ENCODE results near the gene NUBPL.

Gene NUBPL

DNA sequence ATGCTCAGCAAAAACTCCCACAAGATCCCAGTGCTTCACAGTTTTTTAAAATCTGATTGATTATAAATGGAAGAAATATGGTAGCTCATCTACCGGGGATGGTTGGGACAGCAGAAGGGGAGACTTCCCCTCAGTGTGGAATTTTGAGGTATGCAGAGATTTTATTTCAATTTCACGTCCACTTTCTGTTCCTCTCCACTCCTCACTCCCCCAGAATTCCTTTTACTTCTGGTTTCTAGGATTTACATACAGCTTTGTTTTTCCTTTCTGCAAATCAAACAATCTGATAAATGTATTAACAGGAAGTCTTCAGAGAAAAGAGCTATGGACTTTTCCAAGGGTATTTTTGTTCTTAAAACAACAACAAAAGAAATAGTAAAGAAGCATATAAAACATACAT is 334.4 kb downstream of the NUBPL start:
- Histone ChIP-seq H3K36me3 (ENCODE audit: control insufficient read depth in 1 of 2, insufficient read depth in 2 of 2, low read length in 2 of 2) (no peaks in the 10 kb centered on the region), H2BK5ac (ENCODE audit: low read depth, low read length, poor library complexity) (no peak overlapping the region), H4K8ac (ENCODE audit: low read depth, low read length) (no peak overlapping the region), H3K9ac (ENCODE audit: low read length) (no peak overlapping the region), H2BK12ac (ENCODE audit: low read length) (no peak overlapping the region), H3K14ac (ENCODE audit: low read length) (no peak overlapping the region), H3K79me1 (ENCODE audit: low read length) (no peaks in the 10 kb centered on the region), H3K4me2 (ENCODE audit: low read length) (no peak overlapping the region), H3K79me2 (ENCODE audit: control insufficient read depth, insufficient read depth, low read length, poor library complexity) (no peaks in the 10 kb centered on the region), H3K23ac (ENCODE audit: low read length) (no peak overlapping the region), H3K4ac (ENCODE audit: low read depth, low read length) (no peak overlapping the region), H3K27ac (ENCODE audit: low read depth, low read length) (no peak overlapping the region), H3K18ac (ENCODE audit: low read length) (no peak overlapping the region), H4K12ac (ENCODE audit: low read depth, low read length) (no peak overlapping the region), H4K91ac (ENCODE audit: low read depth, low read length) (no peak overlapping the region), H3K4me1 (ENCODE audit: control insufficient read depth in 1 of 2, insufficient read depth in 2 of 2, low read length in 2 of 2) (peaks cover 5 to 12% of the 10 kb centered on the region in 2 experiments), H2BK120ac (ENCODE audit: insufficient read depth, low read length, poor library complexity) (no peak overlapping the region), H3K4me3 (ENCODE audit: low read depth, low read length) (no peak overlapping the region), H3K9me3 (ENCODE audit: insufficient read depth, low read depth, low read length) (no peaks in the 10 kb centered on the region), H2AK5ac (ENCODE audit: low read length) (no peak overlapping the region), H3K27me3 (ENCODE audit: insufficient read depth, low read length) (no peaks in the 10 kb centered on the region), H2AFZ (ENCODE audit: insufficient read depth, low read length, poor library complexity) (no peak overlapping the region)
- WGBS (ENCODE audit: extremely low coverage, insufficient coverage, insufficient read length), result no CpG with 5 or more reads among the region's 2 CpGs
- DNase-seq, result no peak

DNA sequence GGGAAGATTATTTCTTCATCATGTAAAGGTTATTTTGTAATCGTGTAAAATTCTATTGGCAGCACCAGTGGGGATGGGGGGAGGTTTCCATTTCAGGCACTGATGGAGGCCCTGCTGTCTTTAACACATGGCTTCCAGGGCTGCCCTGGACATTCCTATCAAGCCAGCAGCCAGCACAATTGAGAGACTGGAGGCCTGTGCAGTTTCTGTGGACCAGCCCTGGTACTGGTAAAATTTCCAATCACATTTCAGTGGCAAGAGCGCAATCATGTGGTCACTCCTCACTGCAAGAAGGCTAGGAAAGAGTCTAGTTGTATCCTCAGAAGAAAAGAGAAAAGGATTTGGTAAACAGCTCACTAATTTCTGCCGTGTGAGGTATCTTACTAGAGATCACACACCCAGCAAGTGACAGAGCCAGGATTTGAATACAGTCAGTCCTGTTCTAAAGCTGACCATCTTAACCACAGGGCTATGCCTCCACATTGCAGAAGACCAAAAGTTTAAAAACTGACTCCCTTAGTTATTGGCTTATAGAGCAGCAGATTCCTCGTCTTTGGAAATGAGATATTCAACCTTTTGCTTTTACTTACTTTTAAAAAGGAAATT is 336.5 kb downstream of the NUBPL start:
- Histone ChIP-seq H4K91ac (ENCODE audit: low read depth, low read length) (no peak overlapping the region), H3K18ac (ENCODE audit: low read length) (no peak overlapping the region), H2BK12ac (ENCODE audit: low read length) (no peak overlapping the region), H3K4me1 (ENCODE audit: control insufficient read depth in 1 of 2, insufficient read depth in 2 of 2, low read length in 2 of 2) (peaks cover 5 to 19% of the 10 kb centered on the region in 2 experiments), H2AK5ac (ENCODE audit: low read length) (no peak overlapping the region), H3K4ac (ENCODE audit: low read depth, low read length) (no peak overlapping the region), H4K8ac (ENCODE audit: low read depth, low read length) (no peak overlapping the region), H2BK5ac (ENCODE audit: low read depth, low read length, poor library complexity) (no peak overlapping the region), H3K79me1 (ENCODE audit: low read length) (no peaks in the 10 kb centered on the region), H4K12ac (ENCODE audit: low read depth, low read length) (no peak overlapping the region), H3K36me3 (ENCODE audit: control insufficient read depth in 1 of 2, insufficient read depth in 2 of 2, low read length in 2 of 2) (no peaks in the 10 kb centered on the region), H3K9ac (ENCODE audit: low read length) (no peak overlapping the region), H3K4me2 (ENCODE audit: low read length) (no peak overlapping the region), H3K9me3 (ENCODE audit: insufficient read depth, low read depth, low read length) (no peaks in the 10 kb centered on the region), H3K79me2 (ENCODE audit: control insufficient read depth, insufficient read depth, low read length, poor library complexity) (no peaks in the 10 kb centered on the region), H3K23ac (ENCODE audit: low read length) (no peak overlapping the region), H3K27ac (ENCODE audit: low read depth, low read length) (no peak overlapping the region), H2AFZ (ENCODE audit: insufficient read depth, low read length, poor library complexity) (no peak overlapping the region), H3K14ac (ENCODE audit: low read length) (no peak overlapping the region), H3K4me3 (ENCODE audit: low read depth, low read length) (no peak overlapping the region), H2BK120ac (ENCODE audit: insufficient read depth, low read length, poor library complexity) (no peak overlapping the region), H3K27me3 (ENCODE audit: insufficient read depth, low read length) (no peaks in the 10 kb centered on the region)
- DNase-seq, result no peak
- WGBS (ENCODE audit: extremely low coverage, insufficient coverage, insufficient read length), result no CpG with 5 or more reads among the region's 4 CpGs

DNA sequence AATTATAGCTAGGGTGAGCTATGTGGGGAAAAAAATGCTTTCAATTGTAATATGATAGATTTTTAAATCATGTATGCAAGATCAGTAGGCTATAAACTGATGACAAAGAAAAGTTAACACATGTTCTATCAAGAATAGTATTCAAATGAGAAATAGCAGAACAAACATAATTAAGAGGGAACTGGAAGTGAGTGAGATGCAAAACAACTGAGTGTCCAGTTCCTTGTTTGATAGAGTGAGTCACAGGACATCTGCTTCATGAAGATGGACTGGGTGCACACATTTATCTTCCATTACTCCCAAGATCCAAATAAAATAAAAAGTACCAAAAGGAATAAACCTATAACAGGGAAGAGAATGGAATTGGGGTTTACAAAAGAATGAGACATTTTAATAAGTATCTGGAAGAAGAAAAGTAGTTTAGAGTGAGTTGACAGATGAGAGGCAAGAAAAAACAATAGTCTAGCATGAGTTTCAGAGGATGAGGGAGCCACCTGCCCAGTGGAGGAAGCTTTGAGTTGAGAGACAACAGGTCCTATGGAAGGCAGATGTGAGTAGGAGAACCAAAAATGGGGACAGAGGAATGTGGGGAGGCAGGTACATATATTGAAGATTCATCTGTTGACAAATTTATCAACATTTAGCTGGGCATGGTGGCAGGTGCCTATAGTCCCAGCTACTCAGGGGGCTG is 337.8 kb downstream of the NUBPL start:
- no peaks in the 10 kb centered on the region for H3K36me3 ChIP-seq (ENCODE audit: control insufficient read depth in 1 of 2, insufficient read depth in 2 of 2, low read length in 2 of 2)
- H3K4me3 ChIP-seq (ENCODE audit: low read depth, low read length), result no peak overlapping the region

DNA sequence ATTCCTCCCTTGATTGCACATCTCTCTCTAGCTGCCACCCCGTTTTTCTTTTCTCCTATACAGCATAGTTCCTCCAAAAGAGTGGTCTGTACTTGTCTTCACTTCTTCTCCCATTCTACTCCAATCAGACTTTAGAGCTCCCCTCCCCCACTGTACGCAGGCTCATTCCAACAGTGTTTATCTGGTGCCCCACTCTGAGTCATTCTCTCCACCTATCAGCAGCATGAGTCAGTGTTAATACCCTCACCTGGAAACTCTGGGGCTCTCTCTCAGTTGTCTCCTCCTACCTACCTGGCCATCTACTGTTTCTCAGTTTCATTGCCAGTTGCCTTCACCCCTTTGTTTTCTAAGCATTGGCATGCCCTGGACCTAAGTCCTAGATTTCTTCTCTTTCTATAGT is 340.8 kb downstream of the NUBPL start:
- H3K4me1 ChIP-seq (ENCODE audit: control insufficient read depth in 1 of 2, insufficient read depth in 2 of 2, low read length in 2 of 2), result peaks cover 0 to 7% of the 10 kb centered on the region in 2 experiments
- H2BK120ac ChIP-seq (ENCODE audit: insufficient read depth, low read length, poor library complexity), result no peak overlapping the region
- H3K9ac ChIP-seq (ENCODE audit: low read length), result no peak overlapping the region
- no peak overlapping the region for H3K4ac ChIP-seq (ENCODE audit: low read depth, low read length)
- H2AFZ ChIP-seq (ENCODE audit: insufficient read depth, low read length, poor library complexity), result no peak overlapping the region
- no peak overlapping the region for H3K4me3 ChIP-seq (ENCODE audit: low read depth, low read length)
- no peak overlapping the region for H3K18ac ChIP-seq (ENCODE audit: low read length)
- no peaks in the 10 kb centered on the region for H3K27me3 ChIP-seq (ENCODE audit: insufficient read depth, low read length)
- H3K79me1 ChIP-seq (ENCODE audit: low read length), result no peaks in the 10 kb centered on the region
- no peaks in the 10 kb centered on the region for H3K9me3 ChIP-seq (ENCODE audit: insufficient read depth, low read depth, low read length)
- no peak overlapping the region for H4K12ac ChIP-seq (ENCODE audit: low read depth, low read length)
- WGBS (ENCODE audit: extremely low coverage, insufficient coverage, insufficient read length), result no CpG with 5 or more reads among the region's 2 CpGs
- H3K36me3 ChIP-seq (ENCODE audit: control insufficient read depth in 1 of 2, insufficient read depth in 2 of 2, low read length in 2 of 2), result no peaks in the 10 kb centered on the region
- no peaks in the 10 kb centered on the region for H3K79me2 ChIP-seq (ENCODE audit: control insufficient read depth, insufficient read depth, low read length, poor library complexity)
- DNase-seq, result peak; percentile 18 to 38
- H3K27ac ChIP-seq (ENCODE audit: low read depth, low read length), result no peak overlapping the region
- no peak overlapping the region for H2AK5ac ChIP-seq (ENCODE audit: low read length)
- peak overlapping the region; percentile 37 for H4K8ac ChIP-seq (ENCODE audit: low read depth, low read length)
- no peak overlapping the region for H3K23ac ChIP-seq (ENCODE audit: low read length)
- no peak overlapping the region for H2BK5ac ChIP-seq (ENCODE audit: low read depth, low read length, poor library complexity)
- no peak overlapping the region for H4K91ac ChIP-seq (ENCODE audit: low read depth, low read length)
- no peak overlapping the region for H2BK12ac ChIP-seq (ENCODE audit: low read length)
- H3K14ac ChIP-seq (ENCODE audit: low read length), result no peak overlapping the region
- no peak overlapping the region for H3K4me2 ChIP-seq (ENCODE audit: low read length)

More for the DNA sequence above, 337.8 kb downstream of the NUBPL start:
- Histone ChIP-seq H2BK120ac (ENCODE audit: insufficient read depth, low read length, poor library complexity) (no peak overlapping the region), H3K4me1 (ENCODE audit: control insufficient read depth in 1 of 2, insufficient read depth in 2 of 2, low read length in 2 of 2) (peaks cover 0 to 11% of the 10 kb centered on the region in 2 experiments), H2AFZ (ENCODE audit: insufficient read depth, low read length, poor library complexity) (no peak overlapping the region), H3K23ac (ENCODE audit: low read length) (no peak overlapping the region), H3K79me1 (ENCODE audit: low read length) (no peaks in the 10 kb centered on the region), H2BK5ac (ENCODE audit: low read depth, low read length, poor library complexity) (no peak overlapping the region), H3K14ac (ENCODE audit: low read length) (no peak overlapping the region), H3K79me2 (ENCODE audit: control insufficient read depth, insufficient read depth, low read length, poor library complexity) (no peaks in the 10 kb centered on the region), H4K12ac (ENCODE audit: low read depth, low read length) (no peak overlapping the region), H3K27me3 (ENCODE audit: insufficient read depth, low read length) (no peaks in the 10 kb centered on the region), H3K4ac (ENCODE audit: low read depth, low read length) (no peak overlapping the region), H3K9ac (ENCODE audit: low read length) (no peak overlapping the region), H2BK12ac (ENCODE audit: low read length) (no peak overlapping the region), H3K18ac (ENCODE audit: low read length) (no peak overlapping the region), H3K9me3 (ENCODE audit: insufficient read depth, low read depth, low read length) (no peaks in the 10 kb centered on the region), H4K8ac (ENCODE audit: low read depth, low read length) (no peak overlapping the region), H3K4me2 (ENCODE audit: low read length) (no peak overlapping the region), H3K27ac (ENCODE audit: low read depth, low read length) (no peak overlapping the region), H4K91ac (ENCODE audit: low read depth, low read length) (no peak overlapping the region), H2AK5ac (ENCODE audit: low read length) (no peak overlapping the region)
- no peak for DNase-seq
